K562 (cell line): ENCODE results near the gene AGPAT1. TPM values are rescaled to one million over a fixed set of nuclear protein-coding genes. Genes with fewer than 3 reads are reported as not detected.
A peak's percentile ranks its signal among the peaks of the same experiment; 100 is the strongest.

Experiments
- ARID1B ChIP-seq: fragments of 450-650 bp; IDR thresholded peaks from 2 replicates; pipeline ENCODE4 v1.6.1; 2016; ENCODE audit warnings: antibody characterized with exemption, mild to moderate bottlenecking, inconsistent platforms
- CAMTA2 ChIP-seq: fragments of 250-450 bp; sonication (Bioruptor Pico); conservative IDR thresholded peaks from 2 replicates; pipeline ENCODE4 v1.5.1; 2022
- CEBPB ChIP-seq: fragments of 450-650 bp; IDR thresholded peaks from 2 replicates; pipeline ENCODE4 v1.6.1; 2016; ENCODE audit warnings: missing genetic modification characterization, missing compliant biosample characterization
- COPS2 ChIP-seq: fragments of 450-650 bp; conservative IDR thresholded peaks from 2 replicates; pipeline ENCODE4 v1.6.1; 2016; ENCODE audit warnings: mild to moderate bottlenecking, moderate library complexity
- CREB1 ChIP-seq, 2 experiments: sonication (generic) in 1 of 2; formaldehyde crosslinking in 1 of 2; IDR thresholded peaks; 2 replicates each; pipeline versions ENCODE4 v1.6.1 to v1.8.0; 2012 to 2022; ENCODE audit warnings: inconsistent platforms in 1 of 2, mild to moderate bottlenecking in 1 of 2, missing genetic modification reagents in 1 of 2, moderate library complexity in 1 of 2
- CREB5 ChIP-seq: fragments of 250-450 bp; sonication (Bioruptor Pico); IDR thresholded peaks from 2 replicates; pipeline ENCODE4 v1.5.0; 2020; ENCODE audit warnings: mild to moderate bottlenecking
- ESRRB ChIP-seq: fragments of 250-450 bp; sonication (Bioruptor Pico); IDR thresholded peaks from 2 replicates; pipeline ENCODE4 v1.5.0; 2020; ENCODE audit warnings: mild to moderate bottlenecking, moderate library complexity, borderline replicate concordance
- FOXP1 ChIP-seq: sonication (generic); formaldehyde crosslinking; IDR thresholded peaks from 2 replicates; pipeline ENCODE4 v1.8.0; 2022; ENCODE audit warnings: mild to moderate bottlenecking, missing genetic modification reagents
- HINFP ChIP-seq: fragments of 450-650 bp; conservative IDR thresholded peaks from 2 replicates; pipeline ENCODE4 v1.6.1; 2016; ENCODE audit warnings: missing genetic modification characterization, low read depth, mild to moderate bottlenecking, control low read depth, missing compliant biosample characterization
- HIVEP1 ChIP-seq: fragments of 250-450 bp; sonication (Bioruptor Pico); IDR thresholded peaks from 2 replicates; pipeline ENCODE4 v1.4.0; 2020; ENCODE audit warnings: mild to moderate bottlenecking
- KLF13 ChIP-seq: fragments of 450-650 bp; IDR thresholded peaks from 2 replicates; pipeline ENCODE4 v1.6.1; 2016; ENCODE audit warnings: missing genetic modification characterization, low read depth, mild to moderate bottlenecking, missing compliant biosample characterization, moderate library complexity, borderline replicate concordance
- MAZ ChIP-seq, 2 experiments: fragments of 450-650 bp in 1 of 2; sonication (generic) in 1 of 2; formaldehyde crosslinking; IDR thresholded peaks in 1 of 2; conservative IDR thresholded peaks in 1 of 2; 2 replicates each; pipeline versions ENCODE4 v1.4.0 to v1.5.0; 2020; ENCODE audit warnings: mild to moderate bottlenecking in 1 of 2, missing genetic modification reagents in 1 of 2
- NCOA1 ChIP-seq: fragments of 450-650 bp; IDR thresholded peaks from 2 replicates; pipeline ENCODE4 v1.6.1; 2016; ENCODE audit warnings: low read depth
- NFE2L1 ChIP-seq: fragments of 450-650 bp; IDR thresholded peaks from 2 replicates; pipeline ENCODE4 v1.6.1; 2016; ENCODE audit warnings: missing genetic modification characterization, low read depth, mild to moderate bottlenecking, missing compliant biosample characterization, moderate library complexity, borderline replicate concordance
- NR2F6 ChIP-seq: fragments of 450-650 bp; formaldehyde crosslinking; IDR thresholded peaks from 2 replicates; pipeline ENCODE4 v1.4.0; 2020; ENCODE audit warnings: mild to moderate bottlenecking
- SLC30A9 ChIP-seq: fragments of 250-450 bp; sonication (Bioruptor Pico); IDR thresholded peaks from 2 replicates; pipeline ENCODE4 v1.8.0; 2022; ENCODE audit warnings: mild to moderate bottlenecking, moderate library complexity
- SMARCC2 ChIP-seq: fragments of 450-650 bp; IDR thresholded peaks from 2 replicates; pipeline ENCODE4 v1.6.1; 2017; ENCODE audit warnings: antibody characterized with exemption, moderate library complexity, mild to moderate bottlenecking, low read depth
- SPI1 ChIP-seq: IDR thresholded peaks from 2 replicates; pipeline ENCODE4 v1.6.1; 2011; ENCODE audit warnings: low read depth, low read length, control low read depth, borderline replicate concordance
- TBP ChIP-seq: optimal IDR thresholded peaks from 2 replicates; pipeline ENCODE3; 2011; ENCODE audit warnings: low read depth, low read length, improper control_type of control experiment
- TOE1 ChIP-seq, 2 experiments: fragments of 450-650 bp in 1 of 2; sonication (generic) in 1 of 2; formaldehyde crosslinking in 1 of 2; IDR thresholded peaks; 2 replicates each; pipeline versions ENCODE4 v1.7.1 to v1.8.0; 2016 to 2022; ENCODE audit warnings: borderline replicate concordance in 2 of 2, mild to moderate bottlenecking in 2 of 2, antibody characterized with exemption in 1 of 2, inconsistent platforms in 1 of 2, low read depth in 1 of 2, missing genetic modification reagents in 1 of 2, moderate library complexity in 1 of 2
- ZBTB9 ChIP-seq: fragments of 450-650 bp; formaldehyde crosslinking; IDR thresholded peaks from 2 replicates; pipeline ENCODE4 v1.4.0; 2020; ENCODE audit warnings: mild to moderate bottlenecking, moderate library complexity
- ZNF41 ChIP-seq: fragments of 250-450 bp; sonication (Bioruptor Pico); conservative IDR thresholded peaks from 2 replicates; pipeline ENCODE4 v1.4.0; 2020; ENCODE audit warnings: mild to moderate bottlenecking
- ZNF436 ChIP-seq: fragments of 250-450, 450-650 bp; sonication (Bioruptor Pico); formaldehyde crosslinking; IDR thresholded peaks from 2 replicates; pipeline ENCODE4 v1.7.0; 2020; ENCODE audit warnings: mild to moderate bottlenecking
- ZNF699 ChIP-seq: fragments of 250-450 bp; sonication (Bioruptor Pico); IDR thresholded peaks from 2 replicates; pipeline ENCODE4 v1.8.0; 2021; ENCODE audit warnings: mild to moderate bottlenecking, moderate library complexity; ENCODE audit not compliant: insufficient replicate concordance
- polyA plus RNA-seq, 8 experiments: library from polyadenylated mRNA; depleted of rRNA in 4 of 8; stranded (reverse) in 5 of 8; unstranded in 3 of 8; fragments of >200 nt; fragmentation: Nextera tagmentation in 2 of 8; fragmentation: Illumina TruSeq in 1 of 8; extraction: Ambion mirVana in 2 of 8; extraction: Trizol in 1 of 8; gene quantifications; 2 replicates each; pipeline versions ENCODE4 v1.2.1 to v1.2.3, GENCODE V29; 2011 to 2014; ENCODE audit warnings: inconsistent platforms in 1 of 8, missing spikeins in 1 of 8
- total RNA-seq, 7 experiments: library from RNA; depleted of rRNA in 6 of 7; stranded (reverse); fragments of >200 nt in 6 of 7; fragmentation: Illumina TruSeq in 2 of 7; extraction: Trizol in 2 of 7; gene quantifications; 2 replicates each; pipeline versions ENCODE4 v1.2.1 to v1.2.3, GENCODE V29; 2011 to 2021; ENCODE audit warnings: low replicate concordance in 1 of 7

The AGPAT1 gene
- total and polyA plus RNA-seq, 9 of the 15 experiments (the other 6 are each of a cell fraction or from before 2014, with no cell fraction given), result 37.9 to 176 (median 69.4) TPM

DNA sequence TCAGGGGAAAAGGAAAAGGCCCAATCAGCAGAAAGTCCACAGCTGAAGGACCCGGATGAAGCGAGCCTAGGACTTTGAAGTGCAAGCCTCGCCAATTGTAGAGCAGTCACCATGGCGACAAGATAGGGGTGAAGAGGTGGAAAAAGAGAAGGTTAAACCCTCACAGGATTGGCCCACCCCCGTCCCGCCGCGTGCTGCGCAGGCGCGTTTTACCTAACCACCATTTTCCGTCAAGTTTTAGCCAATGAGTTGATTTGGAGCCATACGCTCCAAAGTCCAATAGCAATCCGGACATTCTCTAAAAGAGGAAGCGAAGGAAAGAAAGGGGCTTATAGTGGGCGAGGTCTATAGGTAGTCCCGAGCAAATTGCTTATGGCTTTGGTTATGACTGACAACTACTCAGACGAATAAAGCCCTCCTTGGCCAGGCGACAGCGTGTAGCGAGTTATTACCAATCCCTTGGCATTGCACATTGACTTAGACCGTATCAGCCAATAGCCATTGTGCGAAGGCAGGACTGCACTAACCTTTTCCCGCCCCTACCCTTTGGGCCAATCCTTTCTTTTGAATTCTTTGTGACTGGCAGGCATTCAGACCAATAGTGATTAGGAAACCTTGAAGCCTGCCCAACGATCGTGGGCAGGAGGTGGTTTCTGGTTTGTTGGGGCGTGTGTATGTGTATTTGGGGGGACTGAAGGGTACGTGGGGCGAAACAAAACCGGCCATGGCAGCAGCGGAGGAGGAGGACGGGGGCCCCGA lies 2.1 kb upstream of the AGPAT1 start, which contains the start of gene RNF5 (continued):
- TF ChIP-seq HINFP (tag) (no peak), NR2F6 (no peak), TBP (no peak), ESRRB (CRISPR knock-in tag) (no peak), NFE2L1 (tag) (no peak), ARID1B (no peak), ZBTB9 (CRISPR knock-in tag) (no peak), COPS2 (no peak), KLF13 (tag) (no peak), CEBPB (peak; percentile 59), ZNF699 (CRISPR knock-in tag) (no peak), FOXP1 (CRISPR knock-in tag) (no peak), CREB5 (CRISPR knock-in tag) (no peak), CAMTA2 (CRISPR knock-in tag) (no peak), ZNF41 (CRISPR knock-in tag) (no peak), SMARCC2 (no peak), CREB1 (IDR thresholded peaks at IDR 0.05) (peak; percentile 82), CREB1 (CRISPR knock-in tag; IDR thresholded peaks at IDR 0.05) (peak; percentile 49; the same call in 1 of the 2 replicates), NCOA1 (no peak), TOE1 (IDR thresholded peaks at IDR 0.05; ENCODE audit: borderline replicate concordance) (no peak), TOE1 (CRISPR knock-in tag; IDR thresholded peaks at IDR 0.05; ENCODE audit: borderline replicate concordance, low read depth) (no peak), SPI1 (peak; percentile 98), MAZ (CRISPR knock-in tag; conservative IDR thresholded peaks at IDR 0.05 in 1 of 2, IDR thresholded peaks at IDR 0.05 in 1 of 2) (peak in 1 of 2 experiments; percentile 42; a peak in 2 of 4 replicates), SLC30A9 (CRISPR knock-in tag) (no peak), ZNF436 (CRISPR knock-in tag) (no peak), HIVEP1 (CRISPR knock-in tag) (no peak)
